ENCODE measurements around the gene PDE6H.

PDE6H gene

GRCh38 chr12:14952299-14952921 is 20.4 kb upstream of the PDE6H start:
- peak; percentile 11 for DNase-seq

- DNase-seq = no peak
Measured at GRCh38 chr12:14953752-14954151, 19.1 kb upstream of the PDE6H start.

GRCh38 chr12:14954269-14954668 is 18.6 kb upstream of the PDE6H start:
- no peak for DNase-seq

- DNase-seq = no peak
Measured at GRCh38 chr12:14956024-14956891, 16.6 kb upstream of the PDE6H start.

GRCh38 chr12:14956905-14957304 is 15.9 kb upstream of the PDE6H start:
- no peak for DNase-seq

- no peak for DNase-seq
Measured at GRCh38 chr12:14957551-14958168, 15.2 kb upstream of the PDE6H start.

- no peak for DNase-seq
Measured at GRCh38 chr12:14958361-14959125, 14.3 kb upstream of the PDE6H start.

- DNase-seq = no peak
Measured at GRCh38 chr12:14959126-14959440, 13.8 kb upstream of the PDE6H start.

- no peak for DNase-seq
Measured at GRCh38 chr12:14959463-14959862, 13.4 kb upstream of the PDE6H start.

GRCh38 chr12:14959916-14960496 is 12.8 kb upstream of the PDE6H start:
- DNase-seq = no peak

GRCh38 chr12:14960548-14961465 is 12.0 kb upstream of the PDE6H start:
- DNase-seq = no peak

- DNase-seq = no peak
Measured at GRCh38 chr12:14961466-14962152, 11.2 kb upstream of the PDE6H start, which contains the start of gene ARHGDIB. Gene ARHGDIB (minus strand): TSS chr12:14961601. CDS start chr12:14950712, 10,889 bp downstream.

- no peak for DNase-seq
Measured at GRCh38 chr12:14962153-14962539, 10.7 kb upstream of the PDE6H start.

GRCh38 chr12:14962797-14963196 is 10.0 kb upstream of the PDE6H start:
- DNase-seq = no peak

- DNase-seq = no peak
Measured at GRCh38 chr12:14963520-14963919, 9.3 kb upstream of the PDE6H start.

GRCh38 chr12:14964406-14964805 is 8.4 kb upstream of the PDE6H start:
- no peak for DNase-seq

GRCh38 chr12:14965221-14965620 is 7.6 kb upstream of the PDE6H start:
- DNase-seq = no peak

GRCh38 chr12:14968478-14968877 is 4.4 kb upstream of the PDE6H start:
- DNase-seq = no peak

GRCh38 chr12:14970473-14970872 is 2.4 kb upstream of the PDE6H start:
- no peak for DNase-seq

GRCh38 chr12:14974633-14975032 is 1.8 kb downstream of the PDE6H start:
- DNase-seq = no peak

GRCh38 chr12:14975457-14975856 is 2.6 kb downstream of the PDE6H start:
- DNase-seq = no peak
